Hypothalamus (tissue), 51 donors: ENCODE data around the gene CWF19L2.

Source experiments
- DNase-seq, 51 donors: peaks; one replicate each; lab custom pipeline; 2025; lab: John Stamatoyannopoulos, UW

CWF19L2 gene

GRCh38 chr11:107316426-107316825 lies 141.2 kb downstream of the CWF19L2 start:
- DNase-seq = no peak

GRCh38 chr11:107307991-107308390 lies 149.6 kb downstream of the CWF19L2 start:
- DNase-seq = no peak

- no peak for DNase-seq
Observed at GRCh38 chr11:107301878-107302277, 155.7 kb downstream of the CWF19L2 start.

GRCh38 chr11:107293677-107294344 lies 163.8 kb downstream of the CWF19L2 start:
- no peak for DNase-seq

GRCh38 chr11:107282195-107282594 lies 175.4 kb downstream of the CWF19L2 start:
- no peak for DNase-seq
